ENCODE results near the gene L3MBTL2.

DNA sequence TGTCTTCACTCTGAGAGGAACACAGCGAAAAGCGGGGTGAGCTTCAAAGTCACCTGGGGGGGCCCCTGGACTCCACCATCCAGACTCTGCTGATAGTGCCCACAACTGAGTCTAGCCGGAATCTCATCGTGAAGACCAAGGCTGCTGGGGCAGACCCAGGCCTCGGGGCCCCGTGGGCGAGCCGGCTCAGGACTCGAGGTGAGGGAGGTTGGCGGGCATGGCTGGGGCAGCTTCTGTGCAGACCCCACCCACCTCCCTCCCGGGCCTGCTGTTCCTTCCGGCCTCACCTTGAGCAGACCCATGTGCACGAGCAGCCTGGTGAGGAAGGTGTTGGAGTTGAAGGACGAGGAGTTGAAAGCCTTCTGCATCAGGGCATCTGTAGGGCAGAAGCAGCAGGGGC, 44.3 kb downstream of the L3MBTL2 start:
- TF ChIP-seq TARDBP (IDR thresholded peaks at IDR 0.05) (no peak), ARNT (IDR thresholded peaks at IDR 0.05) (no peak), HDGF (IDR thresholded peaks at IDR 0.05; ENCODE audit: borderline replicate concordance) (no peak), FOXM1 (IDR thresholded peaks at IDR 0.05; ENCODE audit: borderline replicate concordance) (no peak), LEF1 (IDR thresholded peaks at IDR 0.05; ENCODE audit: borderline replicate concordance) (no peak), SP1 (IDR thresholded peaks at IDR 0.05) (no peak), SUZ12 (IDR thresholded peaks at IDR 0.05) (no peak), CTBP1 (IDR thresholded peaks at IDR 0.05; ENCODE audit: borderline replicate concordance) (no peak), BHLHE40 (IDR thresholded peaks at IDR 0.05; ENCODE audit: borderline replicate concordance) (no peak)
